GM12873 (cell line): ENCODE data around the gene ACACB.

Experiments used
- TF ChIP-seq, protein P1 (sequence below): IDR thresholded peaks from 2 replicates; pipeline ENCODE4 v1.5.1; 2012; ENCODE audit warnings: low read depth, mild to moderate bottlenecking, moderate library complexity, low read length, control low read depth; ENCODE audit not compliant: insufficient read depth; ENCODE audit errors: missing control alignments

Gene ACACB

DNA sequence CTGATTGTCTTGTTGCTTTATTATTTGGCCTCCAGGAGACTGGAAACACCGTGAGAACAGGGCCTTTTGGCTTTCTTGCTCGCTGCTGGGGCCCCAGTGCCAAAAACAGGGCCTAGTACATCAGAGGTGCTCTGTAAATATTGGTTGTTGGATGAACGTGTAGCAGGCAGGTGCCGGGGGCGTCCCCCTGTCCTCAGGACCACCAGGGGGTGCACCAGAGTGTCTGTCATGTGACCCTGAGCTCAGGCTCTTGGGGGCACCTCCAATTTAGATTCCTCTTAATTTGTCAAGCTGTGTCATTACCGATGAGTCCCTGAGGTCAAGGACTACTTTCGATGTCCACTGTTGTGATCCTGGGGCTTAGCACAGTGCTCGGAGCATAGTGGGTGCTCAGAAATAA is 87.1 kb downstream of the ACACB start:
- TF ChIP-seq, protein P1, sequence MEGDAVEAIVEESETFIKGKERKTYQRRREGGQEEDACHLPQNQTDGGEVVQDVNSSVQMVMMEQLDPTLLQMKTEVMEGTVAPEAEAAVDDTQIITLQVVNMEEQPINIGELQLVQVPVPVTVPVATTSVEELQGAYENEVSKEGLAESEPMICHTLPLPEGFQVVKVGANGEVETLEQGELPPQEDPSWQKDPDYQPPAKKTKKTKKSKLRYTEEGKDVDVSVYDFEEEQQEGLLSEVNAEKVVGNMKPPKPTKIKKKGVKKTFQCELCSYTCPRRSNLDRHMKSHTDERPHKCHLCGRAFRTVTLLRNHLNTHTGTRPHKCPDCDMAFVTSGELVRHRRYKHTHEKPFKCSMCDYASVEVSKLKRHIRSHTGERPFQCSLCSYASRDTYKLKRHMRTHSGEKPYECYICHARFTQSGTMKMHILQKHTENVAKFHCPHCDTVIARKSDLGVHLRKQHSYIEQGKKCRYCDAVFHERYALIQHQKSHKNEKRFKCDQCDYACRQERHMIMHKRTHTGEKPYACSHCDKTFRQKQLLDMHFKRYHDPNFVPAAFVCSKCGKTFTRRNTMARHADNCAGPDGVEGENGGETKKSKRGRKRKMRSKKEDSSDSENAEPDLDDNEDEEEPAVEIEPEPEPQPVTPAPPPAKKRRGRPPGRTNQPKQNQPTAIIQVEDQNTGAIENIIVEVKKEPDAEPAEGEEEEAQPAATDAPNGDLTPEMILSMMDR, result no peak

DNA sequence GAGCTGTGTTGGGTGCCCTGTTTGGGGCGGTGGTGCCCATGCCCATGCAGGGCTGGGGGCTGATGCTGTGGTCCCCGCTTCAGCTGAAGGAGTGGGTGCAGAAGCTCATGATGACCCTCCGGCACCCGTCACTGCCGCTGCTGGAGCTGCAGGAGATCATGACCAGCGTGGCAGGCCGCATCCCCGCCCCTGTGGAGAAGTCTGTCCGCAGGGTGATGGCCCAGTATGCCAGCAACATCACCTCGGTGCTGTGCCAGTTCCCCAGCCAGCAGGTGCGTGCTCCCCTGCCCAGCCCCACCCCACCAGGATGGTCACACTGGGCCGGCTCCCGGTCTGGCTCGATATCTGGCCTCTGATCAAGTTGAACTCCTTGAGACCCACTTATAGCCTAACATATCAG is 92.7 kb downstream of the ACACB start:
- TF ChIP-seq, protein P1, result no peak

DNA sequence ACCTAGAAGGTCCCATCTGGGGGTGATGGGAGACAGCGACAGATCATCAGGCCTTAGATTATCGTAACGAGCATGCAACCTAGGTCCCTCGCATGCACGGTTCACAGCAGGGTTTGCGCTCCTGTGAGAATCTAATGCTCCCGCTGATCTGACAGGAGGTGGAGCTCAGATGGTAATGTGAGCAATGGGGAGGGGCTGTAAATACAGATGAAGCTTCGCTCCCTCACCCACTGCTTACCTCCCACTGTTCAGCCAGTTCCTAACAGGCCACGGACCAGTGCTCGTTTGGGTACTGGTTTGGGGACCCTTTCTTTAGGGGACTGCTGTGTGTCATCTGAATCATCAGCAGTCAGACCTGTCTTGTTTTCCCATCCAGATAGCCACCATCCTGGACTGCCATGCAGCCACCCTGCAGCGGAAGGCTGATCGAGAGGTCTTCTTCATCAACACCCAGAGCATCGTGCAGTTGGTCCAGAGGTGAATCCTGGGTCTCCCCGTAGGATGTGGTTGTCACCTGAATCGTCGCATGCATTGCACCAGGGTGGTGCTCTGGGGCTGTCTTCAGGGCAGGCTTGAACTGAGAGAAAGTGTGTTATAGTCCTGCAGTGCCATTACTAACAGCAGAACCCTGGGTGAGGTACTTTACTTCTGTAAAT is 96.2 kb downstream of the ACACB start:
- TF ChIP-seq, protein P1, result no peak

DNA sequence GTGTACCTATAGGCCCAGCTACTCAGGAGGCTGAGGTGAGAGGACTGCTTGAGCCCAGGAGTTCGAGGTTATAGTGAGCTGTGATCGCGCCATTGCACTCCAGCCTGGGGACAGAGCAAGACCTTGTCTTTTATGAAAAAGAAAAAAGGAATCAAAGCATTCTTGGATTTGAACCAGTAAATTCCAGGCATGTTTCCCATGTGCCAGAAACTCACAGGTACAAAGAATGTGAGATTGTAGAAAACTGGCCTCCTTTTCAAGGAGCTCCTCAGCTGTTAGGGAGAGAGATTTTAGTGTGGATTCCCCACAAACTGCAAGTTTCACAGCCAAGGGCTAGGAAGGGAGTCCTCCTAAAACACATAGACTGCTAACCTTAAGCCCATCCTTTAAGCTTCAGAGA is 97.7 kb downstream of the ACACB start:
- TF ChIP-seq, protein P1, result no peak

DNA sequence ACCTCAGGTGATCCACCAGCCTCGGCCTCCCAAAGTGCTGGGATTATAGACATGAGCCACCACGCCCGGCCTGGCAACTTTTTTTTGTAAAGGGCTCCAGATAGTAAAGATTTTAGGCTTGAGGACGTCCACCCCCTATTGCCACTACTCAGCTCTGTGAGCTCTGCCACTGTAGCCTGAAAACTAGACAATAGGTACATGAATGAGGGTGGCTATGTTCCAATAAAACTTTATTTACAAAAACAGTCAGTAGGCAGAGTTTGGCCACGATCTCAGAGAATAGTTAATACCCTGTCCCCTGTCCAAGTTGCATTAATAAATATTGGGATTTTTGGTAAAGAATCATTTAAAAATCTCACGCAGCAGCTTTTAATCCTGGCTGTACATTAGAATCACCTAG is 102.6 kb downstream of the ACACB start:
- TF ChIP-seq, protein P1, result no peak

DNA sequence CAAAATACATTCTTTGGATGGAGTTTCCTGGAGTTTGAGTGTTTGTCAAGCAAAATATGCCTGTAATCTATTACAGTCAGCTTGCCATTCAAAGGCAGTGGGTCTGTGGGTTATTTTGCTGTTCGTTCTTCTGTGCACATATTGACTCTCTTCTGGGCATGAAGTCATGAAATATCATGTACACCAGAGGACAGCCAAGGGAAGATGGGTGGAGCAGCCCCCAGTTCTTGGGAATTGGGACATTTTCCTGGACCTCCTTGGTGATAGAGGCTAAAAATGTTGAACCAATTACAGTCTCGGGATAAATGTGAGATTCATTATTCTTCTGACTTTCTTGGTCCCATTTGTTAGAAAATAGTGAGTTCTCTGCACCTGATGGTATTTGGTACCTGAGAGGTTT is 103.6 kb downstream of the ACACB start:
- TF ChIP-seq, protein P1, result no peak

DNA sequence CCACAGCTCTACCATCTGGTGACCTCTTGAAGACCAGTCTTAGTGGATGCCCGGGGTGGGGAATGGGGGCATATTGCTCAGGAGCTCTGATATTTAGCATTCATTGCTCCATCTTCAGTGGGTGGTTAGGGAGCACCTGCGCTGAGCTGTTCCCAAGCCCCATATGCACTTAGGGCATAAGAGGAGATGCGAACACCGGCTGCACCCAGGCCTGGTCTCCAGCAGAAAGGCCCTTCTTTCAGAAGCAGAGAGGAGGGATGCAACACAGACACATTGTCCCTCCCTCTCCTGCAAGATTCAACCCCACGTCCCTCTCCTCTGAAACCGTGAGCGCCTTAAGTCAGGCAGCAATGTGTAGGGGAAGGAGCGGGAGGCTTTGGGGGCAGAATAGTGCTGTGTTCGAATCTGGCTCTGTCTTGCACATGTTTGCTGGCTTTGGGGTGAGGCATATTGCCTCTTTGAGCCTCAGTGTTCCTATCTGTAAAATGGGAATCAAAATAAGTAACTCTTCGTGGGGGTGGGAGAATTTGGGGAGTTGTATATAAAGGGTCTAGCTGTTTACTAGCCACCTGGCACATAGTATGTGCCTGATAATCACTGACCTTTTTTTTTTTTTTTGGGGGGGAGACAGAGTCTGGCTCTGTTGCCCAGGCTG is 105.0 kb downstream of the ACACB start:
- TF ChIP-seq, protein P1, result no peak
